Right renal pelvis (tissue), 4 donors: Measurements from ENCODE around the gene POLR3B. TPM values are rescaled to one million over a fixed set of nuclear protein-coding genes. Genes with fewer than 3 reads are reported as not detected.
"Not testable (repeated sequence)": the region's sequence is repeated elsewhere in the genome, so short reads cannot be mapped to it uniquely, and the experiment has no call there.

ENCODE experiments used
- DNase-seq, 4 donors: peaks; one replicate each; pipeline ENCODE4 v3.0.0-alpha.2; 2013; ENCODE audit warnings: low read depth in 4 of 4, low spot score in 3 of 4, missing footprints in 1 of 4
- polyA plus RNA-seq, 4 donors: library from polyadenylated mRNA; unstranded; fragments of 120-200 nt; gene quantifications; one replicate each; pipeline ENCODE4 v1.2.1, GENCODE V29; 2013; ENCODE audit not compliant: insufficient read length in 4 of 4

Gene POLR3B
- 10 to 100 TPM; 15.0 to 19.6 (median 17.7) TPM for polyA plus RNA-seq

DNA sequence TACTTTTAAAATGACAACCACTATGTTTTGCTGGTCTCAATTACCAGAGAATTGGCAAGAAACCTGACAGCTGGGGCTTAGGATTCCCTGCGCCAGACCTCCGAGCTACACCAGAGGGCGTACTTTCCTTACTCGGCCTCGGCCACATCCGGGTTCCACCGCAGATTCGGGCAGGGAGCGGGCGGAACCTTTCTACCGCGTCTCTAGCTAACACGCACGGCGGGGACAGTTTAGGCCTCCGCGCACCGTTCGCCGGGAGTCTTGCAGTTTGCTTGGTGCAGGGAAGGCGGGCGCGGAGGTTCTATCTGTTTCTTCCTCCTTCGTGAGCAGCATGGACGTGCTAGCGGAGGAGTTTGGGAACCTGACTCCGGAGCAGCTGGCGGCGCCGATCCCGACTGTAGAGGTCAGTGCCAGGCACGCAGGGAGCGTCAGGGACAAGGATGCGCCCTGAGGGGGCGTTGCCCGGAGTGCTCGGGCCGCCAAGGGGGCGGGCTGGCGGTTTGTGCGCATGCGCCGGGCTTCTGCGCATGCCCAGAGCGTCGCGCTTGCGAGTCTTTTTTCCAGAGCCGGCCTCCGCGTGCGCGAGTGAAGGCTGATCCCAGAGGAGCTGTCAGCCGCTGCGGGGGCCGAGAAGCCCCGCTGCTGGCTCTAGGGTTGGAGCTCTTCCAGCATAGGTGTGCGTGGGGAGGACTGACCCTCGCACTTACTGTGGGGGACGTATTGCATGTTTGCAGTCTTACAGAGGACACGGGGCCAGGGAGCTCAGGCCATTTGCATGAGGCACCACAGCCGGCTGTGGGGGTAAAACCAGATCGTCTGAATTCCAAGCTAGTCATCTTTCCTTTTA is at the start of gene POLR3B:
TSS of gene POLR3B (plus strand) at position 200 of the 847 bp plus-strand sequence. CDS start at position 332, 132 bp downstream.
- DNase-seq, result peak; percentile 91 to 98 (median 94)

DNA sequence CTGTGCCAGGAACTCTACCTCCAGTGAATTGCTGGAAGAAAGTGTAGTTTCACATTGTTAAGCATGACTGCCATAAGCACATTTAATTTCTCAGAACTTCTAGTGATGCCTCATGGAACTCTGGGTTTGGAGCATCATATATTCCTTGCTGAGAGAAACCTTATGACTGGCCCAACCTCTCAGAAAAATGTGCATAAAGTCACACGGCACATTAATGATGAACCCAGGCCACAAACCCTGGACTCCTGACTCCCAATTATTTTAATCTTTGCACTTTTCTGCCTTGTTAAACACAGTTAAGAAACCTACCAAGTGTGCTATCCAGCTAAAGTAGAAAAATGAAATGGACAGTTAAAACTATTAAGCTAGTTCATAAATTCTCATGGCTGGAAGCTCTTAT is 49.4 kb upstream of the POLR3B start:
- DNase-seq, result no peak

- DNase-seq, result no peak
These were observed 48.9 kb upstream of the POLR3B start for GRCh38 chr12:106308611-106309010.

- DNase-seq, result no peak
These were observed 47.7 kb upstream of the POLR3B start for GRCh38 chr12:106309671-106310505.

GRCh38 chr12:106310687-106311086 is 46.9 kb upstream of the POLR3B start:
- no peak for DNase-seq

GRCh38 chr12:106311139-106311538 is 46.4 kb upstream of the POLR3B start:
- no peak for DNase-seq

DNA sequence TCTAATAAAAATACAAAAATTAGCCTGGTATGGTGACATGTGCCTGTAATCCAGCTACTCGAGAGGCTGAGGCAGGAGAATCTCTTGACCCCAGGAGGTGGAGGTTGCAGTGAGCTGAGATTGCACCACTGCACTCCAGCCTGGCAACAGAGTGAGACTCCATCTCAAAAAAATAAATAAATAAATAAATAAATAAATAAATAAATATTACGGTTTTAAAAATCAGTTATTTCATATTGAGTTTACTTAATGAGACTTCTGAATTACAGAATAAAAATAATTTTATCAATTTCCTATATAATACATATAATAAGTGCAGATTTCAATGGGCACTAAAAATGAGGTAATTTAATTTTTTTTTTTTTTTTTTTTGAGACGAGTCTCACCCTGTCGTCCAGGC is 44.1 kb upstream of the POLR3B start:
- not testable (repeated sequence) for DNase-seq

DNA sequence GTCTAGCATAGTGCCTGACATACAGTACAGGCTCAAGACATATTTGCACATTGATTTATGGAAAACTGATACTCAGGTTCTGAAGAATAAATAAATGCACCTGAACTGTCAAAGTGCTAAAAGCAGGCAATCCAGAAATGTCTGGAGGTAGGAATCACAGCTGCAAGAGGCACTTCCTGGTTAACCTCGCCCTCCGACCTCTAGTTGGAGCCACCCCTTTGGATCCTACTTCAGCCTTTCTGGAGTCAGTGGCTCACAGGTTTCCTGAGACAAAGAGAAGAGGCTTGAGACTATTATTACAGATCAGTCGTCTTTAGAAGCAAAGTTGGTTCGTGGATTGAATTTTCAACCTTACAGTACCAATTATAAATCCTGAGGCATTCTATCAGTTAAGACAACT is 42.0 kb upstream of the POLR3B start:
- no peak for DNase-seq

GRCh38 chr12:106317406-106318082 is 40.0 kb upstream of the POLR3B start:
- DNase-seq, result no peak

DNA sequence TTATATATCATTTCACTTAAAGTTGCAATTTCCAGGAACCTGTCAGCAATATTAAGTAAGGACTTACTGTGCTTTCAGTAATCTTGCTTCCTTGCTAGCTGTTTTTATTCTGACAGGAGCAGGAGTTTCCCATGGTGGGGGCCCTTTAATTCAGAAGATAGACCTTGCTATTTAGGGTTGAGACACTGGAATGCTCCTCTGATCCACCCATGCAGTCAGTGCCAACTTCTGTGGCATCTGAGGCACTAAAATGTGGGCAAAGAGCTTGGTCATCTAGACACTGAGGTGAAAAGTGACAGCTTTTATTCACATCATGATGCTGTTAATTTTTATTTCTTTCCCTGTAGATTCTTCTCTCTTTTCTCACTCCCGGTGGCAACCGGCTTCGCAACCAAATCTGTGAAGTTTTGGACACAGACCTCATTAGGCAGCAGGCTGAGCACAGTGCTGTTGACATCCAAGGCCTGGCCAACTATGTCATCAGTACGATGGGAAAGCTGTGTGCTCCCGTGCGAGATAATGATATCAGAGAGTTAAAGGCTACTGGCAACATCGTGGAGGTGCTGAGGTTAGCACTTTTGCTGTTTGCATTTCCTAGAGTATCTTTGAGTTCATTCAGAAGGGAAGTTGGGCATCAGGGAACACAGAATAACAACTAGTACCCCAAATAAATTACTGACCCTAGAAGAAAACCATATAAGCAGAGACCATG is 36.3 kb upstream of the POLR3B start:
- no peak for DNase-seq

DNA sequence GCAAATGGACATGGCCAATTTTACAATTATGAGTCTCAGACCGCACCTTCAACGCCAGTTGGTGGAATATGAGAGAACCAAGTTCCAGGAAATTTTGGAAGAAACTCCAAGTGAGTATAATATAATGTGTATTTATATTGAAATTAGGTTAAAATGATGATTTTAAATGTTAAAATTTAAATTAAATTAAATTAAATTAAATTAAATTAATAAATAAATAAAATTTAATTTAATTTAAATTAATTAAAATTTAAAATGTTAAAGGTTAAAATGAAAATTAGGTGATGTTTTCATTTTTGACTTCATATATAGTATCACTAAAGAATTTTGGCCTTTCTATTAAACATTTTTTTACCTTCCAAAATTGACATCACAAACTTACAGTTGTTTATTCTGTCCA is 34.0 kb upstream of the POLR3B start:
- DNase-seq, result no peak

GRCh38 chr12:106327309-106327869 is 30.2 kb upstream of the POLR3B start:
- no peak for DNase-seq

DNA sequence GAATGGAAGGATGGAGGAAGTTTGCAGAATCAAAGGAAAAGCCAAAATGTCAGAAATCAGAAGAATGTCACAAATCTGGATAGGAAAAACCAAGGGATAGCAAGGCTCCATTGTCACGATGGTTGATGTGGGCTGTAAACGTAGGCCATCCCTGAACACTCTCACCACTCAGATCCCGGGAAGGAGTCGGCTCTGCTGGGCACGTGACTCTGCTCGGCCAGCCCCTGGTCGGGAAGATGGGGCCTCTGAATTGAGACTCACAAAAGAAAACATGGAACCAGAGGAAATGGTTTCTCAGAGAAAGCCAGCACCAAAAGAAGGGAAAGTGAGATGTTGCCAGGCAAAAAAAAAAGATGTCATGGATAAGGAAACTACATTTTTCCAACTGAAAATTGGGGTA is 28.8 kb upstream of the POLR3B start:
- no peak for DNase-seq

GRCh38 chr12:106329231-106329982 is 28.1 kb upstream of the POLR3B start:
- DNase-seq, result no peak

- DNase-seq, result no peak
These were observed 25.9 kb upstream of the POLR3B start for GRCh38 chr12:106331599-106331998.

DNA sequence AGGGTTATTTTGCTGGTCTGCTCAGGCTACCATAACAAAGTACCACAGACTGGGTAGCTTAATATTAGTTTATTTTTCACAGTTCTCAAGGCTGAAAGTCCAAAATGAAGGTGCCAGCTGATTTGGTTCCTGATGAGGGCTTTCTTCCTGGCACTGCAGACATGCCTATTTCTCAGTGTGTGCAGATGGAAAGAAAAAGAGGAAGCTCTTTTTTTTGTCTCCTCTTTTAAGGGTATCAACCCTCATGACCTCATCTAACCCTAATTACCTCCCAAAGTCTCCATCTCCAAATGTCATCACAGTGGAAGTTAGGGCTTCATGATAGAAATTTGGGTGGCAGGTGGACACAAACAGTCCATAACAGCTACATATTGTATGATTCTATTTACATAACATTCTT is 25.0 kb upstream of the POLR3B start:
- no peak for DNase-seq

- DNase-seq, result no peak
These were observed 24.5 kb upstream of the POLR3B start for GRCh38 chr12:106333010-106333409.

DNA sequence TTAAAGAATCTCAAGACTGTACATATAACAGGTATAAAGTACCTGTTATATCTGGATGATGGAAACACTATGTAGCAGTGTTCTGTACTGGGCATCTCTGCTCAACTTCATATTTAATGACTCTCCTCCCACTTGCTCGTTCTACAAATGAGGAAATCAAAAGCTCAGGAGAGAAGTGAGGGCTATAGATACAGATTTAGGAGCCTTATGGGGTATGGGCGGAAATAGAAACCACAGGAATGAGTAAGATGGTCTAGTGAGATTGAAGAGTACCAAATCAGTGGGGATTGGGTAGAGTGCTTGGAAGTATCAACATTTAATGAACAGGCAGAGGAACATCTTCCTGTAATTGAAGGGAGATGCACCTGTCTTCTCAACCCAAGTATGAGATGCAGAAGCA is 23.8 kb upstream of the POLR3B start:
- no peak for DNase-seq

- DNase-seq, result no peak
These were observed 16.3 kb upstream of the POLR3B start for GRCh38 chr12:106341086-106341877.
